SIG-M5 (cell line): Measurements from ENCODE around the gene TFPI.
"Not testable (repeated sequence)": the region's sequence is repeated elsewhere in the genome, so short reads cannot be mapped to it uniquely, and the experiment has no call there.

Source experiments
- DNase-seq: peaks from one replicate; lab custom pipeline; 2025; lab: John Stamatoyannopoulos, UW

Gene TFPI

DNA sequence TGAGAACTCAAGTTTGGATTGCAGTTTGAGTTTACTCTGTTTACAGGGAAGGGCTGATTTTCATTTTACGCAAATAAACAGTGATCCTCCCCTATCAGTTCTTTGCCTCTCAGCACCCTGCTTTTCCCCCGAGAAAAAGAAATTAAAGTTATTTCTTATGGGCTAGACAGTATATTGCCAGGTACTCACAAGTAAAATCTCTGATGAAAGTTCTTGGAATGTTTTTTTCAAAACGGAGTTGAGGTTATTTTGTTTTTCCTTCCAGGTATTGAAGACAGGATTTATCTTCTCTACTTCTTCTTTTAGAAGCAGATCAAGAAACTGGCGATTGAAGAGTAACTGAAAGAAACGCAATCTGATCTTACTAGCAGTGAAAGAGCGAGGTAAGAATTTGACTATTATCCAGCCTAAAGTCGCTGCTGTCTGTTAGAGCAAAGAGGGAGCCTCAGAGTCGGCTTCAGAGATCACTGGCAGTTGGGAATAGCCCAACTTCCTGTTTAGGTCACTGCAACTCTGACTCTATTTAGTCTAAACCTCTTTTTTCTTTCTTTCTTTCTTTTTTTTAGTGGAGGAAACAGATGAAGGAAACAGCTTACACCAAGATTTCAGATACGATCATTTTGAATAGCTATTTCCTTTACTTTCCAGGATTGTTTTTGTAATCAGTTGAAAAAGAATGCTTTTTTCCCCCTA lies at the start of gene TFPI:
Gene TFPI, minus strand, starts transcription at position 425 of the 693 bp plus-strand sequence. CDS start 50,667 bp downstream, outside the sequence.
- DNase-seq: no peak

DNA sequence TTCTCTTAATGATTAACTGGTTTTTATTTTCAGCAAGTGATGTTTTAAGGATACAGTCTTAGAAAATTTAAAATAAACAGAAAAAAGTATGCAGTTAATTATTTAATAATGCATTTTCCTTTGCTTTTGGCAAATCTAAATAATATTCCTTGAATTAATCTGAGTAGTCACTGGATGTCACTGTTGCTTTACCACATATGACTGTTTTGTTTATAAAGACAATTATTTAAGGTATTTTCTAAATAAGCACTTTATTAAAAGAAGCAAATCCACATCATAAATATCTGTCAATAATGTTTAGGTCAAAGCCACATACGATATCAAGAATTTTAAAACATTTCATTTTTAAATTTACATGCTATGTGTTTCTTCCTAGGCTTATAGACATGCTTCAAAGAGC lies 40.6 kb upstream of the TFPI start:
- DNase-seq: no peak

DNA sequence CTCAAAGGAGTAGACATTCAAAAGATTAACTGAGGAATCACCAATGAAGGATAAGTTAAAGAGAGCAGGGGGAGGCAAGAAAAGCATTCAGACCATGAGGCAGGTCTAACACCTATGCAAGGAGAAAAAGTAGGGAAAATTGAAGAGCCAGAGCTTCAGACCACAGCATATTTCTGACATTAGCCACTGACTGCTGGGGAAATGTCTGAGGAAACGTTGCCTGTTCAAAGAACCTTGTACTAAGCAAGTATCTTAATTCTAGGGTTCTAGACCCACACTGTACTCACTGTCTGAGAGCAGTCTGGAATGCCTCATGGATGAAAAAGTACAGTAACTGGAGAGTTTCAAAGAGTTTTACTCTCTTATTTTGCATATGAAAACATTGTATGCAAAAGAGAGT lies 39.5 kb upstream of the TFPI start:
- no peak for DNase-seq

DNA sequence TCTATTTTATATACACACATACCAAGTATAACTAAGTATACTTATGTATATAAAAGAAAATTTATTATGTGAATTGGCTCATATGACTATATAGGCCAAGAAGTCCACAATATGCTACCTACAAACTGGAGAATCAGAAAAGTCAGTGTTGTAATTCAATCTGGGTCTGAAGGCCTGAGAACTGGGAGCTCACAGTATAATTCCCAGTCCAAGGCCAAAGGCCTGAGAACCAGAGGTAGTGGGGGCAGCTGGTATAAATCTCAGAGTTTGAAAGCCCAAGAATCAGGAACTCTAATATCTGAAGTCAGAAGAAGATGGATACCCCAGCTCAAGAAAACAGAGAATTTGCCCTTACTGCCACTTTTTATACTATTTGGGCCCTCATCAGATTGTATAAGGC lies 38.9 kb upstream of the TFPI start:
- no peak for DNase-seq

DNA sequence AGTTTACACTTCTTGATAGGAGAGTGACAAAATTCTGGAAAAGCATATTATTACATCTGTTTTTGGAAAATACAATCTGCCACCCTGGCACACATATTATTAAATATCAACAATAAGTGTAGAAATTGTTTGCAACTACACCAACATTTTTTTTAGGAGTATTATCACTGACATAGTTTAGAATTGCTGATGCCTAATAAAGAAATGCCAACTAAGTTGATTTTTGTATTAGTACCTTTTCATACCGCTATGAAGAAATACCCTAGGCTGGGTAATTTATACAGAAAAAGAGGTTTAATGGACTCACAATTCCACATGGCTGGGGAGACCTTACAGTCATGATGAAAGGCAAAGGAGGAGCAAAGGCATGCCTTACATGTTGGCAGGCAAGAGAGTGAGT lies 35.9 kb upstream of the TFPI start:
- DNase-seq: no peak

DNA sequence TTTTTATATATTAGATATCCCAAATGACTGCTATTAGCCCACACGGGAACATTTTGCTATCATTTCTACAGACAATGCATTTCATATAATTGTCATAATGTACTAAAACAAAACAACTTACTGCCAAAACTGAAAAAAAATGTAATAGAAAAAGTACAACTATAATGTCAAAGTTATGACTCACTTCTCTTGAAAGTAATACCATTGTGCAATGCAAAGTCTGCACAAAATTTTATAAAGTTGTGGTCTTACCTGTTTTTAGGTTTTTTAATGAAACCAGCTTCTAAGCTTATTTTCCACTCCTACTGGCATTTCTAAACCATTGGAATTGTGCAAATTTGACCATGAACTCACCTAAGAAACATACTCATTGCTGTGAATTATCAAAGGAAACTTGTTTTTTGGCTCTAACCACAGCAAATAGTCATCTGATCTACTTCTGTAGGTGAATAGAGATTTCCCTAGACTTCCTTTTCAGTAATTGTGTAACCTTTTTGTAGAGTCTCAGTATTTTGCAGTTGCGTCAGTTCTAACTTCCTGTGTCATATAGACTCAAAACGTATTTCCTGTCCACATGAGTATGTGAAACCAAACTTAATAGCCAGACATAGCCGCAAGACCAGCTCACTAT lies 31.9 kb upstream of the TFPI start:
- no peak for DNase-seq

DNA sequence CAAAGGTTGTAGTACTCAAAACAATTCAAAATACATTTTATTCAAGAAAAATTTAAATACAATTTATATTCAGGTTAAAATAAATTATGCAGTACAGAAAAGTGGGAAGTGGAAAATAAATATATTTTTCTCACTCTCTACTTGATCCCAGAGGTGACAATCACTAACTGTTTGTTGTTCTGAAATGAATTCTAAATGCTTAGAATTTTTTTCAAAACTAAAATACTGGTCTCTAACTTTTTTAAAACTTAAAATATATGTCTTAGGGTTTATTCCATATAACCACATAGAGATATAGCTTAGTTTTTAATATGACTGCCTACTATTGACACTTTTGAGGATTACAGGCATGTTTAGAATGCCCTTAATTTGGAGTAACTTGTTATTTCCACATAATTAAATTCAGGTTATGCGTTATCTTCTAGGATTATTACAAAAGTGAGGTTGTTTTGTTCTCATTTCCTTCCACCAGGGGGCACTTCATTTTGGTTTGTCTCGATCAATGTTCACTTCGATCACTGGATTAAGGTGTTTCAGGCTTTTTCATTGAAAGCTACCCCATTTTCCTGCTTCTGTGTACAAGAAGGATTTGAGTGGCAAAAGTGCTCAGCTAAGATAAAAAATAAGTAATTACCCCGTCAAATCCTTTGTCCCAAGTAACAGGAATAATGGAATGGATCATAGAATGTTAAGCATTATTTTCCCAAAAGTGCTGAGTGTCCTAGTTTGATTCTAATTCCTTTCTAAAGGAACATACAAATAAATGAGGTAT lies 27.1 kb upstream of the TFPI start:
- no peak for DNase-seq

DNA sequence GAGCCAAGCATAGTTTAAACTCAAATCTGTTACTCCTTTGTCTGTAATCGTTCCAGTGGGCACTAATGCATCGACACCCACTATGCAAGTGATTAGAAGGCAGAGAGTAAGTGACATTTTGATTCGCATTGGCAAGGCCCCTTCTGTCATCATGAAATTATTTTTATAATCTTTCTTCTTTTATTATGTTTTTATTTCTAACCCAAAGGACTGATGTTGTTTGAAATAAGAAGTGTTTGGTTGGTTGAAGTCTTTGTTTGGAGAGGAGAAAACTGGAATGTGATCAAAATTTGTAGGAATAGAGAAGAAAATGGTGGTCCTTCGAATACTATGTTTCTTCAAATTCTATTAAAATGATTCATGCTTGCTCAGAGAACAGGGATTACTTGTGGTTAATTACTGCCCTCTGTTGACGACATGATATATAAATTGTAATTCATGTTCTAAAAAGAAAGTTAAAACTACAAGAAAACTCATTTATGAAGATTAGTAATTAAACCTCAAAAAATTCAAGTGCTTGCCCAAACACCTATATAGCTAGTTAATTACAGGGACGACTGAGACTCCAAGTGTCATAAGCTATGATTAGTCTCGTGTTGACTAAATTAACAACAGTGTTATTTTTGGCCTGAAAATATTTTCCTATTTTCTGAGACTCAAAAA lies 26.4 kb upstream of the TFPI start:
- no peak for DNase-seq

DNA sequence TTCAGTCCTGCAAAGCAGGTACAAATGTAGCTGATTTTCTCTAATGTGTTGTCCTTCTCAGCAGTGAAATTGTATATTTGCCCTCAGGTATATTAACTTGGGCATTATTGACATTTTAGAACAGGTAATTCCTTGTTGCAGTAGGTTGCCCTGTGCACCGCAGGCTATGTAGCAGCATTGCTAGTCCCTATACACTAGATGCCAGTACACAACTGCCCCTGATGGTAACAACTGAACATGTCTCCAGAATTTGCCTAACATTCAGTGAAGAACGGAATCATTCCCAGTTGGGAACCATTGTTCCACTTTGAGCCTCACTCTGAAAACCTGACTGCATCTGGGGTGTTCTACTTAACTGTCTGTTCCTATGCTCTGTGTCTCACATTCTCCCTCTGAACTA lies 23.1 kb upstream of the TFPI start:
- DNase-seq: no peak

DNA sequence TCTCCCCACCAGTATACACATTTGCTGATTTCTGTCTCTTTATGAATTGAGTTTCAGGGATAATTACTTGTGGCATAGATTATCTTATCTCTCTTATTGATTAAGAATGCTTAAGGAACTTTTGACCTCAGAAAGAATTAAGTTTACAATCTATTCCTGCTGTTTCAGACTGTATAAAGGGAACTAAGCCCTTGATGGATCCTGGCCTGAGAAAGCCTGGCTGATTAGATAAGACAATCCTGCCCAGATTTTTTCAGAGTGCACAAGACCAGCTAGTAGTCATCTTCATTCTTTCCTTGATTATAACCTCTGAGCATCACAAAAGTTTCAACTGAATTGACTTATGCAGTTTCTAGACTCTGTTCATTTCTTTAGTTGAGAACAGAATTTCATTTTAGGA lies 22.7 kb upstream of the TFPI start:
- no peak for DNase-seq

DNA sequence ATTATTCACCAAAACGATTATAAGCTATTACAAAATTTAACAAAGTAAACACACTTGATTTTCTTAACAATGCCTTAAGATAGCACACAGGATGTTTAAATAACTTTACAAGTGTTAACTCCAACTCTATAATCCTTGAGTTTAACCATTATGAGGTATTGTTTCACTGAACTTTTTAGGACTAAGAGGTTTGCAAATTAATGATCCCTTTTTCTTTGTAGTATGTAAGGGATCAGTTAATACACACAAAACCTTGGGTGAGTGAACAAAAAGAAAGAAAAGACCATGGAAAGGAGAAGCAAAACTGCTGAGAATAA lies 21.5 kb upstream of the TFPI start:
- DNase-seq: no peak

DNA sequence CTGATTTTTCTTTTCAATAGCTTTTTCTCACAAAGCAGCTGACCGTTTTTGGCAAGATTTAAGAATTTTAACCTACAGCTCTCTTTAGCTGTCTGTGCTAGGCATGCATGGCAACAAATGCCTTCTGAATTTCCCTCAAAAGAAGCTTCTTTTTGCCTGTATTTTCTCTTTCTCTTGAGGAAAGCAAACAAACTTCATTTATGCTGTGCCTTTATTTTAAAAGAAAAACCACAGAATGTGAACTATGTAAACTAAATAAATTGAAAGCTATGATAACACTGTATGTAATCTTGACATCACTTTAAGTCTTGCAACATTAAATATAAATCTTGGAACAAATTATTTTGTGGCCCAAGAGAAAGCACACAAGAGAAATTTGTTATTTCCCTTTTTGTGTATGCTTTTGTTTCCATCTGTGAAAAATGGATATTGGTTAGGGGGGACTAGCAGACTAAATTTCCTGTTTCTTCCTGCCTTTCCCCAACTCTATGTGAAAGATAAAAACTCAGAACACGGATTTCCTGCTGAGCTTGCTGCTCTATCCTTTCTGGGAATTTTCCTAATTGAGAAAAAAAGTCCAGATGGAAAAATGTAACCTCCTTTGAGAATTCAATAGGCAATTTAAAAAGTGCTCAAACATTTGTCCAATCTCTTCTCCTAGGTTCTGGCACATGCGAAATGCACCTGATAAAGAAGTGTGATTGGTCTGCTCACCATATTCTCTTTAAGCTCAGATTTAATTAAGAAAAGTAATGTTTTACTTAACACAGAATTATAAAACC lies 20.9 kb upstream of the TFPI start:
- no peak for DNase-seq

DNA sequence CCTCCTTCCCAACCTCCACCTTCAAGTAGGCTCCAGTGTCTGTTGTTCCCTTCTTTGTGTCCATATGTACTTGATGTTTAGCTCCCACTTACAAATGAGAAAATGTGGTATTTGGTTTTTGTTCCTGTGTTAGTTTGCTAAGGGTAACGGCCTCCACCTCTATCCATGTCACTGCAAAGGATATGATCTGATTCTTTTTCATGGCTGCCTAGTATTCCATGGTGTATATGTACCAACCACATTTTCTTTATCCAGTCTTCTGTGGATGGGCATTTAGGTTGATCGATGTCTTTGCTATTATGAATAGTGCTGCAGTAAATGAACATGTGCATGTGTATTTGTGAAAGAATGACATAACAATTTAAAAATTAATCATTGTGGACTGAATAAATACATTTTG lies 19.5 kb upstream of the TFPI start:
- no peak for DNase-seq

DNA sequence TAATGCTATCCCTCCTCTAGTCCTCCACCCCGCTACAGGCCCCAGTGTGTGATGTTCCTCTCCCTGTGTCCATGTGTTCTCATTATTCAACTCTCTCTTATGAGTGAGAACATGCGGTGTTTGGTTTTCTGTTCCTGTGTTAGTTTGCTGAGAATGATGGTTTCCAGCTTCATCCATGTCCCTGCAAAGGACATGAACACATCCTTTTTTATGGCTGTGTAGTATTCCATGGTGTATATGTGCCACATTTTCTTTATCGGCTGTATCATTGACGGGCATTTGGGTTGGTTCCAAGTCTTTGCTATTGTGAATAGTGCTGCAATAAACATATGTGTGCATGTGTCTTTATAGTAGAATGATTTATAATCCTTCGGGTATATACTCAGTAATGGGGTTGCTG lies 17.8 kb upstream of the TFPI start:
- DNase-seq: not testable (repeated sequence)

DNA sequence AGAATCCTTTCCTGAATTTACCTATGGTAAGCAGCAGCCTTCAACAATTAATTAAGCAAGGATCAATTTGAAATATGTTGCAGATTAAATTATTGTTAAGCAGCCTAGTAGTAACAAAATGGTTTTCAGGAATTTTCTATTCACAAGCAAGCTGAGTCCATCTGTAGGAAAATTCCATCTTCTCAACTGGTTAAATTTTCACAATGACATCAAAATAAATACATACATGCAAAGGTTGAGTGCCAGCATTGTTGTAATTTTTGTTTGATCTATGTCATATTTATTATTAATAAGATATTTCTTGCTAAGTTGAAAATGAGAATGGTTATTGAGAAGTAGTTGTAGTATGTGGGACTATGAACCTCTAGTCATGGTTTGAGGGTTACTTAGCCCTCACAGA lies 15.3 kb upstream of the TFPI start:
- DNase-seq: no peak

DNA sequence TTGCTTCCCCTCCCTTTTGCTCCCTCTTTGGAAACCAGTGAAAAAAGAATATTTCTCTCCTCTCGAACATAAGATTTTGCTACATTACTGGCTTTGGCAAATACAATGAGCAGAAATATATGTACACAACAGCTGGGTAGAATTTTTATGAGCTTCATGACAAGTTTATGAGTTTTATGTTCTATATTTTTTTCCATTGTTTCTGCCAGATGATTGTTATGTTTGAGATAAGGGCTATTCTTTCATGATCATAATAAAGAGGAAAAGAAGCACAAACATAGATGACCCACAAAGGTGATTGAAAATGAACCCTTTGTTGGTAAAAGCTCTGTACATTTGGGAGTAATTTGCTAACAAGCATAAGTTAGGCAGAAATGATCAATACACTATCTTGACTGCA lies 14.8 kb upstream of the TFPI start:
- DNase-seq: no peak

DNA sequence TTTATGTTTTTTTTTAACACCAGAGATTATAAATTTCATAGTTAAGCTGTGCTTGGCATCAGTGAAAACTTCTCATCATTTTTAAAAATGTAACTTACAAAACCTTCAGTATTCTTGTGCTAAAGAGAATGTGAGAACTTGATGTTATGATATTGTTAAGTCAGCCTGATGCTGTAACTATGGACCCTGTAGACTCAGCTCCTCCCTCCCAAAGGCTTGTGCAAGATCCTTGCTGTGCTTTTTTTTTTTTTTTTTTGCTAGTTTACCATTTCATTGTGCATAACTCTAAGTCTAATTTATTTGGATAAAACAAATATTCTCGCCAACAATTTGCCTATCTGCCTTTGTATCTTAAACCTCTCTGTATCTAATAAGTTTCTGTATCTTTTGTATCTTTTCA lies 12.9 kb upstream of the TFPI start:
- no peak for DNase-seq

DNA sequence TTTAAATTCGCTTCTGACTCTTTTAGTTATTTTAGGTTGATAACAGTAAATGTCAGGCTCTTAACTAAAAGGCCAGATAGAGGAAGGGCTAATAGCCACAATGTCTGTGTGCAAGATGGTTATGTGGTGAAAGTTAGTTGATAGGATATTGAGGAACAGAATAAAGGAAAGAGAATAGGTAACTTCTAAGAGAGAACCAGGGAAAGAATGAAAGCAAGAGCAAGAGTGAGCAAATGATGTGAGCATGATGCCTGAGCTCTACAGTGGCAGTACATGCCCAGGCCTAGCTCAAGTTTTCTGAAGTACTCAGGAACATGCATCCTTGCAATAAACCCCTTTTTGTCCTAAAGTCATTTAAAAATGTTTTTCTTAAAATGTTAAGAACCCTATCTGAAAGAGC lies 12.5 kb upstream of the TFPI start:
- DNase-seq: no peak

DNA sequence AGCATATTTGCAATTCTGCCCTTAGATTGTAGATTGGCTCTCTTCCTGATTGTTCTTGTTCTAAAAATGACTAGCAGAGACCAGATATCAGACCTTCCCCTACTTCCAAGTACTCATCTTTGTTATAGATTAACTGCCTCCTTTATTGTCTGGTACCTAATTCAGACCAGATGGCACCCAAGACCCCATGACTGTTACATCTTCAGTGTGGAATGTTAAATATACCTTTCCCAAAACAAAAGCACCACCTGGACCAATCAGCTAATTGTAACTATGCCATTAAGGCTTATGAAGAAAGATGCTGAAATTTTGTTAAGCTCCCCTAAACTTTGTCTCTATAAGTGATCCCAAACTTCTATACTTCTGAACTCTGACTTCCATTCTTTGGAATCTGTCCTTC lies 12.0 kb upstream of the TFPI start:
- DNase-seq: no peak

DNA sequence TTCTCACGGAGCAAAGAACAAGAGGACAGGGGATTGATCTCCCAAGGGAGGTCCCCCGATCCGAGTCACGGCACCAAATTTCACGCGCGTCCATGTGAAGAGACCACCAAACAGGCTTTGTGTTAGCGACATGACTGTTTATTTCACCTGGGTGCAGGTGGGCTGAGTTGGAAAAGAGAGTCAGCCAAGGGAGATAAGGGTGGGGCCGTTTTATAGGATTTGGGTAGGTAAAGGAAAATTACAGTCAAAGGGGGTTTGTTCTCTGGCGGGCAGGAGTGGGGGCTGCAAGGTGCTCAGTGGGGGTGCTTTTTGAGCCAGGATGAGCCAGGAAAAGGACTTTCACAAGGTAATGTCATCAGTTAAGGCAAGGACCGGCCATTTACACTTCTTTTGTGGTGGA lies 11.4 kb upstream of the TFPI start:
- DNase-seq: not testable (repeated sequence)

DNA sequence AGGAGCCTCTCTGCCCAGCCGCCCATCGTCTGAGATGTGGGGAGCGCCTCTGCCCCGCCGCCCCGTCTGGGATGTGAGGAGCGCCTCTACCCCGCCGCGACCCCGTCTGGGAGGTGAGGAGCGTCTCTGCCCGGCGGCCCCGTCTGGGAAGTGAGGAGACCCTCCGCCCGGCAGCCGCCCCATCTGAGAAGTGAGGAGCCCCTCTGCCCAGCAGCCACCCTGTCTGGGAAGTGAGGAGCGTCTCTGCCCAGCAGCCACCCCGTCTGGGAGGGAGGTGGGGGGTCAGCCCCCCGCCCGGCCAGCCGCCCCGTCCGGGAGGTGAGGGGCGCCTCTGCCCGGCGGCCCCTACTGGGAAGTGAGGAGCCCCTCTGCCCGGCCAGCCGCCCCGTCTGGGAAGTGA lies 2.3 kb upstream of the TFPI start:
- not testable (repeated sequence) for DNase-seq

DNA sequence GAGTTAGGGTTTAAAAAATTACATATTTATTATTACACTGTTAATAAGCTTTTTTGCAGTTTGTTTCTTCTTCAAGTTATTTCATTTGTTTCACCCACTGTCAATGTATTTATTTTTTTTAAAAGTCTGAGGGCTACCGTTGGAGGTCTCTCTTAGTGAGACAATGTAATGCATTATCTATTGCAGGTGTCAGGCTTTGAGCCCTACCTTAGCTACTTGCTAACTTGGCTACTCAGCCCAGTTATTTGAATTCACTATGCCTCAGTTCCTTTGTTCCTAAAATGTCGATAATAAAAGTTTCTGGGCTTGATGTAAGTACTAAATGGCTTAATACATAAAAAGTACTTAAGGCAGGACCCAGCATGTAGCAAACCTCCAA lies 458 bp upstream of the TFPI start:
- no peak for DNase-seq
